Gastroesophageal sphincter (tissue), 3 donors: ENCODE measurements around the gene STAM2.

Experiments used
- EP300 ChIP-seq: sonication (generic); formaldehyde crosslinking; IDR thresholded peaks from one replicate; pipeline ENCODE4 v1.6.1; 2017; ENCODE audit warnings: antibody characterized with exemption, mild to moderate bottlenecking
- TF ChIP-seq, protein P1 (sequence below), 4 experiments: fragments of 200-600 bp in 2 of 4; fragments of 450-650 bp in 2 of 4; sonication (generic) in 1 of 4; IDR thresholded peaks; one replicate each; pipeline ENCODE4 v1.5.1; 2017 to 2019; ENCODE audit warnings: antibody characterized with exemption in 4 of 4, mild to moderate bottlenecking in 2 of 4, moderate library complexity in 2 of 4

DNA sequence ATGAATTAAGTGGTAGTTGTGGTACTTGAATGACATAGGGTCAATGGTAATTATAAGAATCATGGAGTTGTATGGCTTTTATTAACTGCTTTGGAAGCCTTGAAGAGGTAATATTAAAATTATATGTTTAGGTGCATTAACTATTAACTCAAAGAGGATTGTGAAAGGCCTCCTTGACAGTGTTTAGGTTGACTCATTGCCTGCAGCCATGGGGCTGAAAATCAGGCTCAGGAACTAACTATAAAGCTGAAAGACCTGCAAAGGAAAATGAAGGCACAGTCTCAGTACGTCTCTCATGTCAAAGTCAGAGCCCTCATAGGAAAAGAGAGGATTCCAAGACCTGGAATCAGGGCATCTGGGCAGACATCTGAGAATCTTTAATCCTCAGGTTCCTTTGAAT, 107.7 kb downstream of the STAM2 start:
- TF ChIP-seq, protein P1, sequence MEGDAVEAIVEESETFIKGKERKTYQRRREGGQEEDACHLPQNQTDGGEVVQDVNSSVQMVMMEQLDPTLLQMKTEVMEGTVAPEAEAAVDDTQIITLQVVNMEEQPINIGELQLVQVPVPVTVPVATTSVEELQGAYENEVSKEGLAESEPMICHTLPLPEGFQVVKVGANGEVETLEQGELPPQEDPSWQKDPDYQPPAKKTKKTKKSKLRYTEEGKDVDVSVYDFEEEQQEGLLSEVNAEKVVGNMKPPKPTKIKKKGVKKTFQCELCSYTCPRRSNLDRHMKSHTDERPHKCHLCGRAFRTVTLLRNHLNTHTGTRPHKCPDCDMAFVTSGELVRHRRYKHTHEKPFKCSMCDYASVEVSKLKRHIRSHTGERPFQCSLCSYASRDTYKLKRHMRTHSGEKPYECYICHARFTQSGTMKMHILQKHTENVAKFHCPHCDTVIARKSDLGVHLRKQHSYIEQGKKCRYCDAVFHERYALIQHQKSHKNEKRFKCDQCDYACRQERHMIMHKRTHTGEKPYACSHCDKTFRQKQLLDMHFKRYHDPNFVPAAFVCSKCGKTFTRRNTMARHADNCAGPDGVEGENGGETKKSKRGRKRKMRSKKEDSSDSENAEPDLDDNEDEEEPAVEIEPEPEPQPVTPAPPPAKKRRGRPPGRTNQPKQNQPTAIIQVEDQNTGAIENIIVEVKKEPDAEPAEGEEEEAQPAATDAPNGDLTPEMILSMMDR (IDR thresholded peaks at IDR 0.05) = no peak
- TF ChIP-seq EP300 = no peak
